Vagina (tissue), 2 donors: ENCODE measurements around the gene LRG1.

ENCODE experiments used
- CTCF ChIP-seq, 3 experiments: fragments of 450-650 bp in 2 of 3; fragments of 200-600 bp in 1 of 3; sonication (generic) in 1 of 3; IDR thresholded peaks; one replicate each; pipeline ENCODE4 v1.5.1; 2017 to 2019; ENCODE audit warnings: antibody characterized with exemption in 3 of 3, mild to moderate bottlenecking in 2 of 3, moderate library complexity in 2 of 3
- POLR2A ChIP-seq, 2 donors: fragments of 450-650 bp; IDR thresholded peaks; one replicate each; pipeline ENCODE4 v1.6.1; 2017; ENCODE audit warnings: antibody characterized with exemption in 2 of 2, mild to moderate bottlenecking in 2 of 2, moderate library complexity in 2 of 2
- POLR2AphosphoS5 ChIP-seq, 2 donors: sonication (generic); formaldehyde crosslinking; IDR thresholded peaks; one replicate each; pipeline ENCODE4 v1.9.0; 2017; ENCODE audit warnings: antibody characterized with exemption in 2 of 2, mild to moderate bottlenecking in 2 of 2, low read depth in 1 of 2; ENCODE audit not compliant: insufficient read depth in 1 of 2

GRCh38 chr19:4495471-4495870, 44.4 kb downstream of the LRG1 start:
- TF ChIP-seq POLR2A (IDR thresholded peaks at IDR 0.05) = no peak
- no peak for TF ChIP-seq CTCF (IDR thresholded peaks at IDR 0.05)
- no peak for TF ChIP-seq POLR2AphosphoS5 (IDR thresholded peaks at IDR 0.05; ENCODE audit: insufficient read depth in 1 of 2, low read depth in 1 of 2)
